ENCODE data around the gene HECTD2. TPM values are rescaled to one million over a fixed set of nuclear protein-coding genes. Genes with fewer than 3 reads are reported as not detected.

HECTD2 gene
- total RNA-seq, 1 experiment from 2014 or later, result 11.5 TPM

DNA sequence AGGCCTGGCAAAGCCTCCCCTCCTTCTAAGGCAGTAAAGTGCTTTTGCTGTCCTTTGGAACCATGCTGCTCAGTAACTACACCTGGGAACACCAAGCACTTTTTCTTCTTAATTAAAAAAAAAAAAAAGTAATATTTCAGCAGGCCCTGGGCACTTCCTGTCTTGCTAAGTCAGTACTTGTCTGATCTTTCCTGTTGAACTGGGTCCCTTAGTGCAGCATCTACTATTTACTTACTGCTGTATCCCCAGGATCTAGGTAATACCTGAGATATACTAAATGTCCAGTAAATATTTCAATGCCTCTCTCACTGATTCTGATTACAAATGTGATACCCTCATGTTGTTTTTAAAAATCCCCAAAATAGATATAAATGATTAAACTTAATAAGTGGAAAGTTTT, 145.3 kb downstream of the HECTD2 start:
- no peaks in the 10 kb centered on the region for H3K36me3 ChIP-seq (ENCODE audit: control insufficient read depth, insufficient read depth, low read length)
- no peak overlapping the region for H3K27ac ChIP-seq (ENCODE audit: low read length)
- no peaks in the 10 kb centered on the region for H3K27me3 ChIP-seq (ENCODE audit: control insufficient read depth, insufficient read depth, low read length)
- no peaks in the 10 kb centered on the region for H3K4me1 ChIP-seq (ENCODE audit: control insufficient read depth, insufficient read depth, low read length)
- TF ChIP-seq, protein P1, sequence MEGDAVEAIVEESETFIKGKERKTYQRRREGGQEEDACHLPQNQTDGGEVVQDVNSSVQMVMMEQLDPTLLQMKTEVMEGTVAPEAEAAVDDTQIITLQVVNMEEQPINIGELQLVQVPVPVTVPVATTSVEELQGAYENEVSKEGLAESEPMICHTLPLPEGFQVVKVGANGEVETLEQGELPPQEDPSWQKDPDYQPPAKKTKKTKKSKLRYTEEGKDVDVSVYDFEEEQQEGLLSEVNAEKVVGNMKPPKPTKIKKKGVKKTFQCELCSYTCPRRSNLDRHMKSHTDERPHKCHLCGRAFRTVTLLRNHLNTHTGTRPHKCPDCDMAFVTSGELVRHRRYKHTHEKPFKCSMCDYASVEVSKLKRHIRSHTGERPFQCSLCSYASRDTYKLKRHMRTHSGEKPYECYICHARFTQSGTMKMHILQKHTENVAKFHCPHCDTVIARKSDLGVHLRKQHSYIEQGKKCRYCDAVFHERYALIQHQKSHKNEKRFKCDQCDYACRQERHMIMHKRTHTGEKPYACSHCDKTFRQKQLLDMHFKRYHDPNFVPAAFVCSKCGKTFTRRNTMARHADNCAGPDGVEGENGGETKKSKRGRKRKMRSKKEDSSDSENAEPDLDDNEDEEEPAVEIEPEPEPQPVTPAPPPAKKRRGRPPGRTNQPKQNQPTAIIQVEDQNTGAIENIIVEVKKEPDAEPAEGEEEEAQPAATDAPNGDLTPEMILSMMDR (IDR thresholded peaks at IDR 0.05), result no peak
- TF ChIP-seq SIN3A (IDR thresholded peaks at IDR 0.05; ENCODE audit: borderline replicate concordance, insufficient read depth, low read depth, low read length), result no peak
- no peak for TF ChIP-seq POLR2AphosphoS5 (IDR thresholded peaks at IDR 0.05; ENCODE audit: low read depth, low read length)
- no peak for TF ChIP-seq TCF7L2 (IDR thresholded peaks at IDR 0.05; ENCODE audit: low read depth, low read length)
- TF ChIP-seq, protein P2, sequence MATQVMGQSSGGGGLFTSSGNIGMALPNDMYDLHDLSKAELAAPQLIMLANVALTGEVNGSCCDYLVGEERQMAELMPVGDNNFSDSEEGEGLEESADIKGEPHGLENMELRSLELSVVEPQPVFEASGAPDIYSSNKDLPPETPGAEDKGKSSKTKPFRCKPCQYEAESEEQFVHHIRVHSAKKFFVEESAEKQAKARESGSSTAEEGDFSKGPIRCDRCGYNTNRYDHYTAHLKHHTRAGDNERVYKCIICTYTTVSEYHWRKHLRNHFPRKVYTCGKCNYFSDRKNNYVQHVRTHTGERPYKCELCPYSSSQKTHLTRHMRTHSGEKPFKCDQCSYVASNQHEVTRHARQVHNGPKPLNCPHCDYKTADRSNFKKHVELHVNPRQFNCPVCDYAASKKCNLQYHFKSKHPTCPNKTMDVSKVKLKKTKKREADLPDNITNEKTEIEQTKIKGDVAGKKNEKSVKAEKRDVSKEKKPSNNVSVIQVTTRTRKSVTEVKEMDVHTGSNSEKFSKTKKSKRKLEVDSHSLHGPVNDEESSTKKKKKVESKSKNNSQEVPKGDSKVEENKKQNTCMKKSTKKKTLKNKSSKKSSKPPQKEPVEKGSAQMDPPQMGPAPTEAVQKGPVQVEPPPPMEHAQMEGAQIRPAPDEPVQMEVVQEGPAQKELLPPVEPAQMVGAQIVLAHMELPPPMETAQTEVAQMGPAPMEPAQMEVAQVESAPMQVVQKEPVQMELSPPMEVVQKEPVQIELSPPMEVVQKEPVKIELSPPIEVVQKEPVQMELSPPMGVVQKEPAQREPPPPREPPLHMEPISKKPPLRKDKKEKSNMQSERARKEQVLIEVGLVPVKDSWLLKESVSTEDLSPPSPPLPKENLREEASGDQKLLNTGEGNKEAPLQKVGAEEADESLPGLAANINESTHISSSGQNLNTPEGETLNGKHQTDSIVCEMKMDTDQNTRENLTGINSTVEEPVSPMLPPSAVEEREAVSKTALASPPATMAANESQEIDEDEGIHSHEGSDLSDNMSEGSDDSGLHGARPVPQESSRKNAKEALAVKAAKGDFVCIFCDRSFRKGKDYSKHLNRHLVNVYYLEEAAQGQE (IDR thresholded peaks at IDR 0.05; ENCODE audit: insufficient read depth in 1 of 2, low read depth in 2 of 2, low read length in 1 of 2), result no peak
- in situ Hi-C loops (cut with HindIII; ENCODE audit: low pct_unique_long_range_greater_than_20kb, low sequenced_read_pairs) (no loop called here), intact Hi-C loops (cut with micrococcal nuclease; ENCODE audit: unreplicated experiment) (no loop called here)
- DNase-seq (ENCODE audit: low read depth, low spot score) (no peak), ATAC-seq (no peak)
- H3K9me3 ChIP-seq (ENCODE audit: control insufficient read depth, insufficient read depth, low read depth, low read length), result no peaks in the 10 kb centered on the region
- ChIA-PET CTCF (no interaction called here), POLR2A (no interaction called here)
- H3K4me3 ChIP-seq (ENCODE audit: low read depth in 2 of 2, low read length in 2 of 2), result no peak overlapping the region
- BruUV-seq (replicated peaks), result no TSS peak

DNA sequence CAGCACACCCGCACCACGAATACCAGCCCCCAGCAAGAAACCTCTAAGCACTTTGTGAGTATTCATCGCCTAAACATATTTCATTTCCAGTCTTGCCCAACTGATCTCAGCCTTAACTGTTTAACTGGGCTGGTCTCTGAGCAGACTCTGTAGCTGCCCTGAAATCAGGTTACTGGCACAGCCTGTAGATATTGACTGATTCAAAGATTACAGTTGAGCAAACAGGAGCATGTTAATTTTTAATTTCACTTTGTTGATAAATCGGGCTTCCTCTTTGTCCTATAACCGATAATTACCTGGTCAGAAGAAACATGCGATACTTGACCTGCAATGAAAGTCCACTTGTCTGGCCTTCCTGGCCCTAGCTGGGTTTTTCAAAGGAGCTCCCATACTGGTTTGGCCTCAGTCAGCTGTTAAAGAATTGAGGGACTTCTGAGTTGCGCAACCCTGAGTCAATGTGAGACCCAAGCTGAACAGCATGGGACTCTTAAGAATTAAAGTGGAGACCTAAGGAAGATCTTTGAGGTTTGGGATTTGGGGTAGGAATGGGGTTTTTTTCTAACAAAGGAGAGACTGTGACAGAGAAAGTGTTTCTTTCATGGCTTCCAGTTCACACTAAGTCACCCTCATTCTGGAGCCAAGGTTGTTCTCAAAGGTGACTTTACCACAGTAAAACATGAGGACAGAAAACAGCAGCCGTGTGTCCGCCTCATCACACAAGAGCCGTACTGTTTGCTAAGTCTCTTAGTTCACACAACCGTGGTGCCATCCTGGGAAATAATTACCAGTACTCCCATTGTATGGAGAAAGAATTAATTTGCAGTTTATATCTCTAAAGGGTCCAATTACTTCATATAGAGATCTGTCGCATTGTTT, 146.8 kb downstream of the HECTD2 start:
- ATAC-seq, result no peak
- intact Hi-C loops (cut with micrococcal nuclease; ENCODE audit: unreplicated experiment), result no loop called here

More for the DNA sequence above, 146.8 kb downstream of the HECTD2 start:
- no TSS peak for BruUV-seq (replicated peaks)
- Histone ChIP-seq H3K27me3 (ENCODE audit: control insufficient read depth, insufficient read depth, low read length) (no peaks in the 10 kb centered on the region), H3K9me3 (ENCODE audit: control insufficient read depth, insufficient read depth, low read depth, low read length) (no peaks in the 10 kb centered on the region), H3K4me3 (ENCODE audit: low read depth in 2 of 2, low read length in 2 of 2) (no peak overlapping the region), H3K27ac (ENCODE audit: low read length) (no peak overlapping the region), H3K4me1 (ENCODE audit: control insufficient read depth, insufficient read depth, low read length) (no peaks in the 10 kb centered on the region), H3K36me3 (ENCODE audit: control insufficient read depth, insufficient read depth, low read length) (no peaks in the 10 kb centered on the region)
- in situ Hi-C loops (cut with HindIII; ENCODE audit: low pct_unique_long_range_greater_than_20kb, low sequenced_read_pairs), result no loop called here
- TF ChIP-seq, protein P2 (IDR thresholded peaks at IDR 0.05; ENCODE audit: insufficient read depth in 1 of 2, low read depth in 2 of 2, low read length in 1 of 2), result no peak
- TF ChIP-seq TCF7L2 (IDR thresholded peaks at IDR 0.05; ENCODE audit: low read depth, low read length), result no peak
- TF ChIP-seq, protein P1 (IDR thresholded peaks at IDR 0.05), result no peak
- no peak for TF ChIP-seq SIN3A (IDR thresholded peaks at IDR 0.05; ENCODE audit: borderline replicate concordance, insufficient read depth, low read depth, low read length)
- TF ChIP-seq POLR2AphosphoS5 (IDR thresholded peaks at IDR 0.05; ENCODE audit: low read depth, low read length), result no peak
- no peak for DNase-seq (ENCODE audit: low read depth, low spot score)
- CTCF ChIA-PET, result no interaction called here
- POLR2A ChIA-PET, result no interaction called here
